Measurements from ENCODE around the gene CTPS1.

- TF ChIP-seq POLR2A (IDR thresholded peaks at IDR 0.05), result no peak
- no peak for TF ChIP-seq CTCF (IDR thresholded peaks at IDR 0.05)
These were observed 5.7 kb downstream of the CTPS1 start for GRCh38 chr1:40985161-40985560.
